Activated CD8-positive, alpha-beta memory T cell treated with anti-CD3 and anti-CD28 coated beads, Interleukin-2, amount 50 U/mL, for 1 hour (primary cell): ENCODE data around the gene NPW.
A peak's percentile ranks its signal among the peaks of the same experiment; 100 is the strongest.

Experiments
- DNase-seq: peaks from one replicate; pipeline ENCODE4 v3.0.0-alpha.2; 2020; ENCODE audit errors: extremely low read depth

Gene NPW

DNA sequence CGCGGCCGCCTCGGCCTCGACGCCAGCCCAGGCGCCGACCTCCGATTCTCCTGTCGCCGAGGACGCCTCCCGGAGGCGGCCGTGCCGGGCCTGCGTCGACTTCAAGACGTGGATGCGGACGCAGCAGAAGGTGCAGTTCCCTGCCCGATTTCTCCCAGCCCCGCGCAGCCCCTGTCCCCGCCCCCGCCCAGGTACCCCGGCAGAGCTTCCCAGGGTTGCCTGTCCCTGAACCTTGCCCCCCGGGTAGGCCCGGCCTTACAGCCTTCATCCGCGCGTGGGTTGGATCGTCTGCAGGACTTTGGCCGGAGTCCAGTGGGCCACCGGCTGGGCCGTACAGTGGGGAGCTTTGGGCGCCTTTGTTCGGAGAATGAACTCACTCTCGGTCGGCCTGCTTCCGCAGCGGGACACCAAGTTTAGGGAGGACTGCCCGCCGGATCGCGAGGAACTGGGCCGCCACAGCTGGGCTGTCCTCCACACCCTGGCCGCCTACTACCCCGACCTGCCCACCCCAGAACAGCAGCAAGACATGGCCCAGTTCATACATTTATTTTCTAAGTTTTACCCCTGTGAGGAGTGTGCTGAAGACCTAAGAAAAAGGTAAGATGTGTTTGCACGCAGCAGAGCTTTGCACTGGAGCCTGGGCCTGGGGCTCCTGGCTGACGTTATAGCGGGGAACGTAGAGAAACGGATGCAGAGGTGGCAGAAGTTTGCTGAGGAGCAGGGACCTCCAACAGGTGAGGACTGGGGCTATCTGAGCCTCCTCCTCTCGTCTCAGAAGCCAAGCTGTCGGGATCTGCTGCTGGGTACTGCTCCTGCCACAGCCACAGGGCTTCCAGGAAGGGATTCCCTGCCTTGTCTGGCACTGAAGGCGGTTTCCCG lies 35.0 kb upstream of the NPW start:
- no peak for DNase-seq

DNA sequence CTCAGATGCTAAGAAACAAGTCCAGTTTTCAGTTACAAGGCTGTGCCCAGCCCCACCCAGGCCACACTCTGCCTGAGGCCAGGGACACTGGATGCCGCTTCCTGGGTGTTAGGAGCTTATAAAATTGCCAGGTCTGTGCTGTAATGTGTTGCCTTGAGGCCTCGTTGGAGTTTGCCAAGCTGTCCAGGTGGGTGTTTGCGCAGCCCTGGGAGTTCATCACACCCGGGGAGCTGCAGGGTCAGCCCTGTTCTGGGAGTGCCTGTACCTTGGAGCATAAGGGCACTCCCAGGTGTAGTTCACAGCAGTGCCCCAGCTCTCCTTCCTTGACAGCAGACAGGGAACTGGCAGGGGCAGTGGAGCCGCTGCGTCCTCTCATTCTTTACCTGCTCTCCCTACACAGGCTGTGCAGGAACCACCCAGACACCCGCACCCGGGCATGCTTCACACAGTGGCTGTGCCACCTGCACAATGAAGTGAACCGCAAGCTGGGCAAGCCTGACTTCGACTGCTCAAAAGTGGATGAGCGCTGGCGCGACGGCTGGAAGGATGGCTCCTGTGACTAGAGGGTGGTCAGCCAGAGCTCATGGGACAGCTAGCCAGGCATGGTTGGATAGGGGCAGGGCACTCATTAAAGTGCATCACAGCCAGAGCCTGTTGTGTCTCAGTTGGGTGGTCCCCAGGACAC lies 34.0 kb upstream of the NPW start:
- DNase-seq = no peak

DNA sequence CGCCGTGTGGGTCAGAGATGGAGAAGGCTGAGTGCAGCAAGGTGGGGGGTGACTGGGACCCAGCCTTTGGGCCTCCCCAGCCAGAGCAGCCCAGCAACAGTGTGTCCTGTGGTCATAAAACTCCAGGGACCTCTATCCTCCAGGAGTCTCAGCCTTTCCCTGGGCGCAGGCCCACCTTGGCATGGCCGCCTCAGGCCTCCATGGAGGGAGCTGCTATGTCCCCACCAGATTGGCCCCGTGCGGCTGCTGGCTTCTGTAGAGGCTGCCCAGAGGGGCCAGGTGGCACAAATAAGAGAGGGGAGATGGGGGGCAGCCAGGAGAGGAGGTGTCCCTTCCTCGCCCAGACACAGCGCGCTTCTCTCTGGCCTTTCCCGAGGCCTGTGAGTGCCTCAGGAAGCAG lies 32.4 kb upstream of the NPW start:
- DNase-seq = no peak

DNA sequence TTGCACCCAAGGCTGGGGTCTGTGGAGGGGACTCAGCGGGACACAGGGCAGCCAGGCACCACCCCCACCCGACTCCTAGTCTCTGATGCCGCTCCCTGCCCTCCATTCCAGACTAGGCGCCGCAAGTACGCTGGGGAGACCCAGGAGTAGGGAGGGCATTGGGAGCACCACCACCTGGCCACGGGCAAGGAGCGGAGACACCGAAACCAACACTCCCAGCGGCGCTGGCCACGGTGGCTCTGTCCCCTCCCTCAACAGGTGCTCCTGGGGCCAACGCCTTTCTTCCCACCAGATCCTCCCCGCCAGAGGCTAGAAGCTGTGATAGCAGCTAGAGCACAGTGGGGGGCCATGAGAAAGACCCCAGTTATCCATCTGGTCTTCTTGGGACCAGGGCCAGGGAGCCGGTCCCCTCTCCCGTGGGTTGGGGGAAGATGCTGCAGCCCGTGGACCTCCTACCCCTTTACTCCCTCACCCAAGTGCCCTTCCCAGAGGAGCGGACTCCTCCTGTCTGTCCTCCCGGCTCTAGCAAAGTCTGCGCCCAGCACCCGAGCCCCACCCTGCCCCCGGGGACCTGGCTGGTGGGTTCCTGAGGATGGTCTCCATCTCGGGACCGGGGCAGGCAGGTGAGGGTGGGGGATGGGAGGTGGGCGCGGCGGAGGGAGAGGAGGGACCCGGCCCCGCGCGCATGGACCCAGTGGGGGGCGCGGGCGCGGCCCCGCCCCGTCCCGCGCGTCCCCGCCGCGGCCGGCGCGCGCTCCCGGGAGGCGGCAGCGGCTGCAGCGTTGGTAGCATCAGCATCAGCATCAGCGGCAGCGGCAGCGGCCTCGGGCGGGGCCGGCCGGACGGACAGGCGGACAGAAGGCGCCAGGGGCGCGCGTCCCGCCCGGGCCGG lies 30.1 kb upstream of the NPW start, which contains the start of gene SYNGR3:
Gene SYNGR3 (plus strand): TSS at position 762 of the 892 bp plus-strand sequence. CDS start 133 bp downstream, outside the sequence.
- no peak for DNase-seq

DNA sequence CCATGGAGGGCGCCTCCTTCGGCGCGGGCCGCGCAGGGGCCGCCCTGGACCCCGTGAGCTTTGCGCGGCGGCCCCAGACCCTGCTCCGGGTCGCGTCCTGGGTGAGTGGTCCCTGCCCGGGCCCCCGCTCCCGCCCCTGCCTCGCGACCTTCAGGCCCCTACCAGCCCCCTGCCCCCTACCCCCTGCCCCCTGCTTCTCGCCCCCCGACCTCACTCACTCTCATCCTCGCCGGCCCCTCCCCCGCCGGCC lies 29.6 kb upstream of the NPW start:
- DNase-seq = no peak

DNA sequence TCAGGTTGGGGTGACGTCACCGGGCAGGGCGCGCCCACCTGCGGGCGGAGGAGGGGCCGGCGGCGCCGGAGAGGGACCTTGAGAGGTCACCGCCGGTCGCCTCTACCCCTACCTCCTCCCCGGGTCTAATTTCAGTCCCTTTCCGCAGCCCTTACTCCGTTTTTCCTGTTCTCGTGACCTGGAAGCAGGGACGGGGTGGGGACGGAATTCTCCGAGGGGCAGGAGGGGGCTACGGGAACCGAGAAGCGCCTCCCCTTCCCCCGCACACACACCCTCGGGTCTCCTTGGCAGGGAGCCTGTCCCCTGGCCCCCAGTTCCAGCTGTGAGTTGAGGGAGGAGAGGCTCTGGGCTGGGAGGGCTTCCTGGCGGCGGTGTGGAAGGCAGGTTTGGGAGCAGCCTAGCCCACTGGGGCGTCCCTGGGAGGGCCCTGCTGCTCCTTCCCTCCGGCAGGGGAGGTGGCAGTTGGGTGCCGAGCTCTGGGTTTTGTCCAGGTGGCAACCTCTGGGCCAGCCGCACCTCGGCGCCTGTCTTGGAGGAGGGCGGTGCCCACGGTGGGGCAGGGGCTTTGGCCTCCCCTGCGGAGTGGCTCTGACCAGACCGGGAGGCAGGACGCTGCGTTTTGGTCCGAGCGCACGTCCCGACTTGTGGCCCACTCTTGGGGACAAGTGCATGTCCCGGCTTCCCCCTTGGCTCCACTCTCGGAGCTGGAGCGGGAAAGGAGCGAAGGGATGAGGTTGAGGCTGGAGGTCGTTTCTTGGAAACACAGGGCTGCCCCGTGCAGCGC lies 29.0 kb upstream of the NPW start:
- DNase-seq = no peak

DNA sequence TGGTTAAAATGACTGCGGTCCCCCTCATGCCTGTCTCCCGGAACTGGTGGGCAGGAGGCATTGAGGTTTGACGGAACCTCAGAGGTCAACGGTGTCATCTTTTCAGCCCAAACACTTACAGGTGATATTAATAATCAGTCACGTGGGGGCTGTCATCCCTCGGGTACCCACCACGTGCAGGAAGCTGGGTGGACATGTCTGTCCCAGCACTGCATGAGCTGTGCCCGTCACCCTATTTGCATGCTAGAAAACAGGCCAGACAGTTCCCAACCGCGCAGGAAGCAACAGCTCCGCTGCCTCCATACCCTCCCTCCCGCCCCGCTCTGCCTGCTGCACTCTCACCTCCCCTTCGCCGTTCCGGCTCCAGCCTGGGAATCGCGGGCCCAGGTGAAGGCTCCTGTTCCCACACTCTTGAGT lies 28.4 kb upstream of the NPW start:
- no peak for DNase-seq

DNA sequence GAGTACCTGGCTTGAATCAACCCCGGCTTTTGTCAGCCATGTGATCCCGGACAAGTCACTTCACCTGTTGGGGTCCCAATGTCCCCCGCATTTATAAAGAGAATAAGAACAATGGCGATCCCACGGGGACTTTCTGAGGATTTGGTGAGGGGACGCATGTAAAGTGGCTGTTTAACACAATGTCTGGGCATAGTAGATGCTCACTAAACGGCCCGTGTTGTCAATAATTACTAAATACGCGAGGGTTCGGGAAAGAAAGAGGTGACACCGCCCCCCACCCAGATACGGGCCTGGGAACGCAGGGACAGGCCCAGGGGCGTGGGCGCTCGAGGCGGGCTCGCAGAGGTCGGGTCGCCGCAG lies 28.0 kb upstream of the NPW start:
- DNase-seq = no peak

DNA sequence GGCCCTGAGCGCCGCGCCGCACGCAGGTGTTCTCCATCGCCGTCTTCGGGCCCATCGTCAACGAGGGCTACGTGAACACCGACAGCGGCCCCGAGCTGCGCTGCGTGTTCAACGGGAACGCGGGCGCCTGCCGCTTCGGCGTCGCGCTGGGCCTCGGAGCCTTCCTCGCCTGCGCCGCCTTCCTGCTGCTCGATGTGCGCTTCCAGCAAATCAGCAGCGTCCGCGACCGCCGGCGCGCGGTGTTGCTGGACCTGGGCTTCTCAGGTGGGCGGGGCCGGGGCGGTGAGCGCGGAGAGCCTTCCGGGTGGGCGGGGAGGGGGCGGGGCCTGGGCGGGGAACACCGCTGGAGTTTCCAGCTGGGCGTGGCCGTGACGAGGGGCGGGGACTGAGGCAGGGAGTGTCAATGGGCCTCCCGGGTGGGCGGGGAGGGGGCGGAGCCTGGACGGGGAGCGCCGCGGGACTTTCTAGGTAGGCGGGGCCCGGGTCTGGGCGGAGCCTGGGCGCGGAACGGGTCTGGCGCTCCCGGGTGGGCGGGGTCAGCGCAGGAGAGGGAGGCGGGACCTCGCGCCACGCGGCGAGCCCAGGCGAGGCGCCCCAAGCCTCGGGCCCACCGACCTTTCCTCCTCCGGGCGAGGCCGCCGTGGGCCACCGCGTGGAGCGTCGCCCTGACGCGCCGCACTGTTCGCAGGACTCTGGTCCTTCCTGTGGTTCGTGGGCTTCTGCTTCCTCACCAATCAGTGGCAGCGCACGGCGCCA lies 27.5 kb upstream of the NPW start:
- peak; percentile 96 for DNase-seq

DNA sequence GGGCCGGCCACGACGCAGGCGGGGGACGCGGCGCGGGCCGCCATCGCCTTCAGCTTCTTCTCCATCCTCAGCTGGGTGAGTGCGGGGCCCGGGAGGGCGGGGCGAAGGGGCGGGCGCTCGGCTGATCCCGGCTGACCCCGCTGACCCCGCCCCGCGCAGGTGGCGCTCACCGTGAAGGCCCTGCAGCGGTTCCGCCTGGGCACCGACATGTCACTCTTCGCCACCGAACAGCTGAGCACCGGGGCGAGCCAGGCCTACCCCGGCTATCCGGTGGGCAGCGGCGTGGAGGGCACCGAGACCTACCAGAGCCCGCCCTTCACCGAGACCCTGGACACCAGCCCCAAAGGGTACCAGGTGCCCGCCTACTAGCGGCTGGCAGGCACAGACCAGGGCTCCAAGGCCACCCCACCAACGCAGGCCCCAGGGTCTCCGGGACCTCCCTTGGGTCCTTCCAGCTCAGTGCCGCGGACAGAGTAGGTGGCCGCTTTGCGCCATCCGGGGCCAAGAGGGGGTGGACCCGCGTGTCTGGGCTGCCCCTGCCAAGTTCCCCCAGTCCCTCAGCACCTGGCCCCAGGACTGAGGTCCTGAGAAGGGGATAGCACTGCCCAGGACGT lies 26.8 kb upstream of the NPW start:
- DNase-seq = no peak

DNA sequence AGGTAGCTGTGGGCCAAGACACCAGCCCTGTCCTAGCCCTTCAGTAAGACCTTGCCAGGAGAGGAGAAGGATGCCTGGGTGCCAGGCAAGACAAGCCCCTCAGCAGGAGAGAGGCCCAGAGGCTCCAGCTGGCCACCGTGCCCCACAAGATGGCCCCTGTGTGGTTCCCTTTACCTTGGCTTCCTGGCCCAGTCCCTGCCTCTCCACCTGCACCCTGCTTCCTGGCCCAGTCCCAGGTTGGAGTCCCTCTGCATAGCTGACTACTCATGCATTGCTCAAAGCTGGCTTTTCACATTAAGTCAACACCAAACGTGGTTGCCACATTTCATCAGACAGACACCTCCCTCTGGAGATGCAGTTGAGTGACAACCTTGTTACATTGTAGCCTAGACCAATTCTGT lies 25.9 kb upstream of the NPW start:
- DNase-seq = no peak

DNA sequence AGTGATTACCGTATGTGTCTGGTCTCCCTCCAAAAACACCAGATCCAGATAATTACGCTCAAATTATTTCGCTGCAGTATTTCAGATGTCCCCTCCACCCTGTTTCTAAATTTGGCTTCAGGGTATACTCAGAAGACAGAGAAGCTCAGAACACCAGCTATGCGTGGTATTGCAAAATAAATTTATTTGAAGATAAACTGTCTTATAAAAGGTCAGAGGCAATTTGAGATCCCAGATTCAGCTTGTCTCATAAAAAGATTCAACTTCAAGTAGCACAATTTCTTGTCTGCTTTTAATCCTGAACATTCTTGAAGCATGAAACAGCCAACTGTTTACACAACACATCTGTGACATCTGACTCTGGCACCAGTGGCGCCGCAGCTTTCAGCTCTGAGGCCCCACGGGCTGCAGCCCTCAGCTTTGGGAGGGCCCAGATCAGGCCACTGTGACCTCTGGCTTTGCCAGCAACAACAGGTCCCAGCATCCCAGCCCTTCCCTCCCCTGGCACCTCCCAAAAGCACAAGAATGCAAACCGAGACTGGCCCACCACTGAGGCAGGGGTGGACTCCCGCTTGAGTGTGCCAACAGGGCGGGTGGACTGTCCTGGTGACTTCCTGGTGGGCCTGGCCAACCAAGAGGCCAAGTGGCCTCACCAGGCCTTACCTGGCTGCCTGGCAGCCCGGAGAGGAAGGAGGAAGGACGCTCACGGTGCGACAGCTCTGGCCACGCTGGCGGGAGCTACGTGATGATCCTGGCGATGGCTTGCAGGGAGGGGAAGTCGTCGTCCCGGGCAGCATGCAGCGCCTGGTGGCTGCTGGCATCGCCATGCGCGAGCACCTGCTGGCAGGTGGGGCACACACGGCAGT lies 21.9 kb upstream of the NPW start:
- DNase-seq = no peak

DNA sequence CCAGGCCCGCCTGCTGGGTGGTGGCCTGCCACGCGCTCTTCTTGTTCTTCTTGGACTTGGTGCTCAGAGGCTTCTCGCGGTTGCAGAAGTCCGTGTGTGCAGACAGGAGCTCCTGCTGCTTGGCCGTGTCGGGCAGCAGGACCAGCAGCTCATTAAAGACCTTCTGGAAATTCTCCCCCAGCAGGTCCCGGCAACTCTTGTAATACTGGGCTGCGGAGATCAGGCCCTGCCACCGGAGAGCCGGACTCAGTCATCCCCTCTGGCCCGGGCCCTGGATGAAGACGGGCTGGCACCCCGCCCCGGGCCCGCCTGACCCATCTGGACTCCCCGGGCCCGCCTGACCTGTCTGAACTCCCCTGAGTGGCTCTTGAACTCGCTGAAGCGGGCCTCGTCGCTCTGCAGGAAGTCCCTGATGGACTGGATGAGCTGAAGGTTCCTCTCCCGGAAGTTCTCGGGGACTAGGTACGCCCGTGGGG lies 21.2 kb upstream of the NPW start:
- no peak for DNase-seq

DNA sequence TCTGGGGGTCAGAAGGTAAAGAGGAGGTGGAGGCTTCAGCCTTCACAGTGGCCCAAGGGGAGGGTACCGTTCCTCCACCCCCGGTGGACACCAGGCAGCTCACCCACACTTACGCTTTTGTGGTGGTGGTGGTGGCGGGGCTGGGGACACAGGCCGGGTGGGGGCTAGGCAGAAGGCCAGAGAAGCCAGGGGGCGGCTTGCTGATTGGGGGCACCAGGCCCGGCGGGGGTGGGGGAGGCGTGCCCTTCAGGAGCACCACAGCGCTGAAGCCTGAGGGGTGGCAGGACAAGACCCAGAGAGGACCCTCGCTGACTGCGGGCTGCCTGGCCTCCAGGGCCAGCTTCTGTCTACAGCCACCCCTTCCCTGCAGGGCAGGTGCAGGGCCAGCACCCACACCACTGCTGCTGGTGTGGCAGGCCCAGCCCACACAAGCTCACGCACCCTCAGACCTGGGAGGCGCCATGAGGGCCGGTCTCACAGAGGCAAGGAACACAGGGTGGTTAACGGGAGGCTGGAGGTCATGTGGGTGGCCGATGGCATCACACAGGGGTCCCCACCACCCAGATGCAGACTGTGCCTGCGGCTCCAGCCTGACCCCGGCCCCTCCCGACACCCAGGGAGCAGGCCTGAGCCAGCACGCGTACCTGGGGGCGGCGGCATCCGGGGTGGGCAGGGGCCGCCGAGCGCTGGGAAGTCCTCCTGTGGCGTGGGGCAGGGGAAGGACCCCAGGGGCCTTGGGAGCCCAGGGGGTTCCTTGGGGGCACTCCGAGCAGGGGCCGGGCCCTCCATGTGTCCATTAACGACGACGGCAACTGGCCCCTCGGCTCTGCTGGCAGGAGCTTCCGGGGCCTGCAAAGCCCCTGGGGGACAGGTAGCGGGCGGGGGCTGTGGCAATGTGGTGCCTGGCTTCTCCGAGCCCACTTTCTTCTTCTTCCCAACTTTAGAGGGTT lies 20.5 kb upstream of the NPW start:
- DNase-seq = no peak

DNA sequence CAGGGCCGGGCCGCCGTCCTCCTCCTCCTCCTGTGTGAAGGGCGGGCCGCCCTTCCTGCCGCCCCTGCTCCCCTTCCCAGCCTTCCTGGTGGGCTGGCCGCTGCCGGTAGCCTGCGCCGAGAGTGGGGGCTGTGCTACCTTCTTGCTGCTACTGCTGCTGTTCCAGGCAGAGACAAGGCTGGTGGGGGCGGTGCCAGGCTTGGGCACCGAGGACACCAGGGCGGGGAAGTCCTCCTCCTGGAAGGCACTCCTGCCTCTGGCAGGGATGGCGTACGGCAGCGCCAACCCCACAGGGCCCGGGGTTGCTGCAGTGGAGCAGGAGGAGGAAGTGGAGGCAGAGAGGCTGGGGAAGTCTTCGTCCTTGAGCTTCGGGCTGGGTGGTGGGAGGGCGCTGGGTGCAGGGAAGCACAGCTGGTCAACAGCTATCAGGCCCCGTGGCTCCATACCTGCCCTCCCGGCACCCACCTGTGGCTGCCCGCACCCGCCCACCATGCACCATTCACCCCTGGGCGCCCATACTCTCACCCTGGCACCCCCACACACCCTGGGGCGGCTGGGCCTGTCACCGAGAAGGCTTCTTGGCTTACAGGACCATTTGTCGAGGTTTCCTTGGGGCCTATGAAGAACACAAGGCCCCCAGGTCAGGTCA lies 19.6 kb upstream of the NPW start:
- no peak for DNase-seq

DNA sequence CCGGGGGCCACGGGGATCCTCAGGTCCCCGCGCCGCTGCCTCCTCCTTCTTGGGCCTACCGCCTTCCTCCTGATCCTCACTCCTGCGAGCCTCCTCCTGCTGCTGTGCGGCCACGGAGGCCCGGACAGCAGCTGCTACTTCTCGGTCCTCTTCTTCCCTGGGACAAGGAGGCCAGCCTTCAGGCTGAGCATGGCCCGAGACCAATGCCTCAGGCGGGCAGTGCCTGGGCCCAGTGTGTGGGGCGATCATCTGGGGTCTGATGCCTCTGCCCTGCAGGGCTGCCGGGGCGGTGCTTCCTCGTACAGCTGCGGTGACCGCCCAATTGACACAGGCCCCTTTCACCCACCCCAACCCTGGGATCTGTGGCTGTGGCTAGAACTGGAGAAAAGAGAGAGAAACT lies 18.6 kb upstream of the NPW start:
- no peak for DNase-seq

DNA sequence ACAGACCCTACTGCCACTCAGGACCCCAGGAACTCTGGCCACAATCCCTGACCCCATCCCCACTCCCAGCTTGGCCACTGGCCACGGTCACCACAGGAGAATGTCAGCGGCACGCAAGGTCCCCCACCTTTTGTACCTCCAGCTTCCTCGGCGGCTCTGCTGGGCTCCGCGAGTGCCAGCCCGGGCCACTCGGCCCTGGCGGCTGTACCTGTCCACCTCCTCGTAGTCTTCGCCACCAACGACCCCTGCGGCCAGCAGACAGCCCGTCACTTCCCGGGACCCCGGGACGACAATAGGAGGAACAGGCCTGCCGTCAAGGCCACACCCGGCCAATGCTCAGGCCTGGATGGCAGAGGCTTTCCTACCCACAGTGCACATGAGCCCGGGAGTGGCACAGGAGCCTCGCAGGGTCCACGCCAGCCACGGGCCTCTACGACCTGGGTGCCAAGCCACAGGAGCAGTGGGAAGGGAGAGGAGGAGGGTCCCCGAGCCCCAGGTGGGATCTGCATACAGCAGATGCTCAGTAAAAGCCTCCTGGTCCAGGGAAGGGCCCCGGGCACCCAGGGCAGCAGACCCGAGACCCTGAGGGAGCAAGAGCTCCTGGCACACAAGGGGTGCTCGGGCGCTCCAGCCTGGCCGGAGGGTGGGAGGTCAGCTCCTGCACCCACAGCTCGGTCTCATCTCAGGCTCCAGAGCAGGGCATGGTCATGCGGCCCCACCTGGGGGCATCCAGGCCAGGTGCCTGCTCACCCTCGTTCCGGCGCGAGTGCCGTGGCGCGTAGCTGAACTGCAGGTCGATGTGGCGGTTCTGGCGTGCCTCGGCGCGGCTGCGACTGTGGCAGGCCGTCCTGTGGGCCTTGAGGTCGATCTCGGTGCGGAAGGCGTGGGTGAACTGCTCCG lies 17.9 kb upstream of the NPW start:
- DNase-seq = no peak
